Stimulated activated CD8-positive, alpha-beta memory T cell treated with anti-CD3 and anti-CD28 coated beads, Interleukin-4, amount 100 ng/mL, for 4 hours (primary cell): ENCODE measurements around the gene CYP2W1.

ENCODE experiments used
- DNase-seq, 2 donors: peaks; one replicate each; pipeline ENCODE4 v3.0.0-alpha.2; 2020; ENCODE audit warnings: low read depth in 2 of 2, low spot score in 1 of 2

Gene CYP2W1

GRCh38 chr7:1014681-1015080 lies 31.7 kb downstream of the CYP2W1 start:
- DNase-seq: no peak

- no peak for DNase-seq
These were observed 32.5 kb downstream of the CYP2W1 start for GRCh38 chr7:1015196-1016121.

DNA sequence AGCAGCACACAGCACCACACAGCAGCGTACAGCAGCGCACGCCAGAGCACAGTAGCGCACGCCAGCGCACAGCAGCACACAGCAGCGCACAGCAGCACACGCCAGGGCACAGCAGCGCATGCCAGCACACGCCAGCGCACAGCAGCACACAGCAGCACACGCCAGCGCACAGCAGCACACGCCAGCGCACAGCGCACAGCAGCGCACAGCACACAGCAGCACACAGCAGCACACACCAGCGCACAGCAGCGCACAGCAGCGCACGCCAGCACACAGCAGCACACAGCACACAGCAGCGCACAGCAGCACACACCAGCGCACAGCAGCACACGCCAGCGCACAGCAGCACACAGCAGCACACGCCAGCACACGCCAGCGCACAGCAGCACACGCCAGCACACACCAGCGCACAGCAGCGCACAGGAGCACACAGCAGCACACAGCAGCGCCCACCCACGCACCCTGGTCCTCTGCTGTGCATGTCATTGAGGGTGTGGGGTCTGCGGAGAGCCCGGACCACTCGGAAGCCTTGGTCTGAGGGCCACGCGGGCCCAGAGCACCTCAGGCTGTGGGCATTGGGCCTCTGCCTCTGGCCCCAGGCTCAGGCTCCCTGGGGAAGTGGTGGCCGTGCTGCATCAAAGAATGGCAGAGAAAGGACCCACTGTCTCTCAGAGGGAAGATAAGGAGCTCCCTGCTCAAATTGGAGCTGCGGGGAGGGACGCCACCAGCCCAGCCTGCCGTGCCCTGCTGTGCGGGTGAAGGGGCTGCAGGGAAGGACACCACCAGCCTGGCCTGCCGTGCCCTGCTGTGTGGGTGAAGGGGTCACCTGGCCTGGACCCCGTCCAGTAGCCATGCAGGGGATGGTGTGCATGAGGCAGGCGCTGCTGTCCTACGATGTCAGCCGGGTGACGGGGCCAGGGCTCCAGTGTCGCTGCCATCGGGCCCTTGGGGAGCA lies 33.9 kb downstream of the CYP2W1 start:
- DNase-seq: no peak

DNA sequence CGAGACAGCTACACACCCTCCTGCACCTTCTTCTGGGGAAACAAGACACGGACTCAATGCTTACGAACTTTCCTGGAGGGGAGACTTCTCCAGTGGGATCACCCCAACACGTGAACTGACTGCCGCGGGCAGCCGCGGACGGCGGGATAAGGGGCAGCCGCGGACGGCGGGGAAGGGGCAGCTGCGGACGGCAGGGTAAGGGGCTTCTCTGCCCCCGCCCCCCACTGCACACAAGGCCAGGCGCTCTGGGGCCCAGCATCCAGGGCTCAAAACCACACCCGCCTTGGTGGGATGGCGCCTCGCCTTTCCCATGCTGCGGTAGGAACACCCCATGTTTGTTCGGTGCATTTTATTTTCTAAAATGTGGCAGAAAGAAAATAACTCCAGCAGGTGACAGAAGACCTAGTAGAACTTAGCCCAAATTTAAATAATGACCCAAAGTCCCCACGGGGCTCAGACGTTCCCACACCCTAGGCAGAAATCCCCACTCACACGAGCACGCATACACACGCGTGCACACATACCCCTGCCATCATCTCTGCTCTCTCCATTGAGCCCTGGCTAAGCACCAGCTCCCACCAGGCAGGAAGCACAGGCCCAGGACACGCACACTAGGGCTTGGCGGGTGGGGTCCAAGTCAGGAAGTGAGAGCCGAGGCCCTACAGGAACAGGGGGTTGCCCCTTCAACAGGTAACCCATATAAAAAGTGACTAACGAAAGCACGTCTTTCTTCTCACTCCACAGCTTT lies 34.8 kb downstream of the CYP2W1 start:
- DNase-seq: no peak

- no peak for DNase-seq
These were observed 35.3 kb downstream of the CYP2W1 start for GRCh38 chr7:1018334-1018695.

DNA sequence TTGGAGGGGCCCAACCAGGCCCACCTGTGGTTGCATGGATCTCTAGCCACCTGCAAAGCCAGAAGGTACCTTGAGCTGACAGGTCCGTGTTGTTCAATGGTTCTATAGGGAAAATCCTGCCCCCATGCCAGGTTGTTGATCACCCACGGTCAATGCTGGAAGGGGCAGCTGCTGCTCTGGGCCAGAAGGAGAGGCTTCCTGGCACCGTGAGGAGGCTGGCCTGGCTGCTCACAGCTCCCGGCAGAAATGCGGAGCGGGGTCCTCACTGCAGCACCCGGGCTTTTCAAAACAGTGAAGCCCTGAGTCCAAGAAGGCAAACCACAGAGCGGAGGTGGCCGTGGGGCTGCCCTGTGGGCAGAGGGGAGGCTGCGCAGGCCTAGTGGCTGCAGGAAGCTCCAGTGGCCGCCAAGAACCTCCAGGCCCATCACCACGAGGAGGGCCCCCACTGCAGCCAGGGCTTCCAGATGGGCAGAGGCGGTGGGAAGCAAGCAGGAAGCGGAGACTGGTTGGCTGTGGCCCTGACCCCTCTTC lies 36.3 kb downstream of the CYP2W1 start:
- no peak for DNase-seq

DNA sequence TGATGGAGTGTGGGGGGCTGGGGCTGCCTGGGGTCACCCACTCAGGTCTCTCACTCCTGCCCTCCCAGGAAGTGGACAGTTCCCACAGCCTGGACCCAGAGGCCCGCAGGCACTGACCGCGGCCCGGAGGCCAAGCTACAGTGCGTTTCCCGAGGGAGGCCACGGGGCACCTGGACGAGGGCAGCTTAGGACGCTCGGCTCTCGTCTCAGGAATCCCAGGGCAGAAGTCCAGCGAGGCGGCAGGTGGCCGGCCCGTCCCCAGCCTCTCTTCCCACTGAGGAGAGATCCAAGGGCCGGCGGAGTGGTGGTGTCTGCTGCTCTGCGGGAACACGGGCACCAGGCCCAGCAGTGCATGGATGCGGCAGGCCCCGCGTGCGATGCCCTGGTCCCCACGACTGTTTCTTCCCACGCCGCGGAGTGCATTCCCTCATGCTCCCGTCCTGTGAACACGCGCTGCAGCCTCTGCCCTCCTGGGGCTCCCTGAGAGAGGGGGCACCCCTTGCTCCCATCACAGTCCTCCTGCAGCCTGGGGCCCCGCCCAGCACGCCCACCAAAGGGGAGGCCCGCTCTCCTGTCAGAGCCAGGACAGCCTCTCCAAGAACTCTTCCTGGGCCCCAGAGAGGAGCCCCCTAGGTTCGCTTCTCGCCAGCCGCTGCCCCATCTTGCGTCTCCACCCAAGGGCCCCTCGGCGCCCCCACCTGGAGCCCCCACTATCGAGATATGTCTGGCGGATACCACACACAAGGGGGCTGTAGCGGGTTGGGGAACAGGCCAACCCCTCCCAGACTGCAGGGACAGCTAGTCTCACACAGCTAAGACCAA lies 37.0 kb downstream of the CYP2W1 start:
- no peak for DNase-seq

- no peak for DNase-seq
These were observed 37.9 kb downstream of the CYP2W1 start for GRCh38 chr7:1020849-1021251.

DNA sequence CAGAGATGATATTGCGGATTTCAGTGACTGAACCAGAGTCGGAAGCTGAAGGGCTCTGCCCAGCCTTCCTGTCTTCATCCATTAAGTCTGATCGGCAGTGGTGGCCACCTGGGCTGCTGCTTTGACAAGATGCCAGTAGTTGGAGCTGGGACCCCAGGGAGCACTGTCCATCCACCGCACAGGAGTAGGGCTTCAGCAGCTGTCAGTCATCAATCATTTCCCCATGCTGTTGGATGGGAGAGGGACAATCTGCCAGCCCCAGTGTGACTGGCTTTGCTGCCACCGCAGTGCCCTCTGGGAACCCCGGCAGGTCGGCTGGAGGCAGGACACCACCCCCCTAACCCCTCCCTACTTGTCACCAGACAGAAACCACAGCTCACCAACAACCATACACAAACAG lies 38.4 kb downstream of the CYP2W1 start:
- DNase-seq: no peak

DNA sequence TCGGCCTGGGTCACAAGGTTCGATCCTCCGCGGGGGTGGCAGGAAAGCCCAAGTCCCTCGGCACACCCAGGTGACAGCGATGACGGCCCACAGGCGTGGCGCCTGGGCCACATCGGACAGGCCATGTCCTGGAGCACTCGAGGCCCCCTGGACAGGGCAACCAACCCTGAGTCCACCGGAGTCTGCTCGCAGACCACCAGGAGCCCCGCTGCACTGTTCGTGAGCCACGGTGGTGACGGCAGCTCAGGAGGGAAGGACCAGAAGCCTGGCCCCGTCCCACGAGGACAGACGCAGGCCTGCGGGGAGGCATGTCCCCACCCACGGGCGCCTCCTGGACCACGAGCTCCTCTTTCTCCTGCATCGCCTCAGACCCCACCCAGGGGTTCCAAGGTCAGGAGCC lies 39.0 kb downstream of the CYP2W1 start:
- no peak for DNase-seq

- no peak for DNase-seq
These were observed 39.4 kb downstream of the CYP2W1 start for GRCh38 chr7:1022356-1022755.

GRCh38 chr7:1022801-1023465 lies 40.0 kb downstream of the CYP2W1 start:
- DNase-seq: no peak

DNA sequence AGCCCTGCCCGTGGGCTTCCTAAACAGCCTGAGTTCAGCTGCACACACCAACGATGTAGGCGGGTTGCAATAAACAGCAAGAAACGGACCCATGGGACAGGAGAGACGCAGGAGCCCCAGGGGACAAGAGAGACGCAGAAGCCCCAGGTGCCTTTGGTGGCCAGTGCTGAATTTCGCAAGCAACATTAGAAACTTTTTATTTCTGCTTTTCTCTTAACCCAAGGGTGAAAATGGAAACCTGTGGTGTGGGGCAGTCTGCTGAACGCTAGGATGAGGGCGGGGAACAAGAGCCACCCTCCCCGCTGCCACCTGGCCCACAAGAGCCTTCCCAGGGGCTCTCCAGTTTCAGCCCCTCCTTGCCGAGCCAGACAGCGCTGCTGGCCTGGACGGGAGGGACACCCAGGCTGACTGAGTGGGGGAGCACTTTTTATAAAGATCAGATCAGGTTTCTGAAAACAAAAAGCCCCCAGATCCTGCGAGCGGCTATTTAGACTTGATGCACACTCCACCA lies 41.4 kb downstream of the CYP2W1 start:
- no peak for DNase-seq

- no peak for DNase-seq
These were observed 42.1 kb downstream of the CYP2W1 start for GRCh38 chr7:1024876-1025742.

- no peak for DNase-seq
These were observed 43.0 kb downstream of the CYP2W1 start for GRCh38 chr7:1025743-1026581.

- DNase-seq: no peak
These were observed 43.8 kb downstream of the CYP2W1 start for GRCh38 chr7:1026721-1027161.

DNA sequence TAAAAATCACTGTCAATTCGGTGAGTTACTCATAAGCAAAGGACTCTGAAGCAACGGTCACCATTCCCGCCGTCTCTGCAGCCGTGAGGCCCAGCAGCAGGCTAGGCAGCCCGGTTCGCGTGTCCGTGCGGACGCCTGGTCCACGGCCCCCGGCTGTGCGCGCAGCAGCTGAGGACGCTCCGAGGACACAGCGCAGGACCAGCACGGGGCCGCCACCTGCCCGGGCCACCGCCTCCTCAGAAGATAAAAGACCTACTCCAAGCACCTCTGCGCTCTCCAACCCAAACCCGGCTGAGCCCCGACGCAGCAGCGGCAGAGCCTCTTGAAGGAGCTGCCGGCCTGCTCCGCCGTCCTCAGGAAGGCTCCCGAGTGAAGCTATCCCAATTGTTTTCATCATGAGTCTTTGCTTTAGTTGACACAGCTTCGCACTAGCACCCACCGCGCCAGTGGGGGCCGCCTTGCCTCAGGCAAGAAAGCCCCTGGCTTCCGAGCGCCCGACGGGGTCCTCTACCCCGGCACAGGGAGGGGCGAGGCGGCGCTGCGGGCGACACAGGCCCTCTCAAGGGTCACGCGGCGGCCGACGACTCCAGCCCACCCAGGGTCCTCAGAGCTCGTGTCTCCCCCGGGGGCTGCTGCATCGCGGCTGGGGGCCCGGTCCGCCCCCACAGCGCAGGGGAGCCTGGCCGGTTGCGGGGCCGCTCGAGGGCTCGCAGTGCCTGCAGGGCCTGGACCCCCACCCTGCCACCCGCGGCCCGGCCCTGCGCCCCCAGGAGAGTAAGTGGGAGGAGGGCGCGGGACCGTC lies 44.5 kb downstream of the CYP2W1 start:
- no peak for DNase-seq
